Kidney (tissue), 14 donors: ENCODE measurements around the gene SNX25. TPM values are rescaled to one million over a fixed set of nuclear protein-coding genes. Genes with fewer than 3 reads are reported as not detected.

Source experiments
- DNase-seq, 5 donors: peaks; one replicate each; pipeline ENCODE4 v3.0.0-alpha.2; 2013 to 2020
- FAIRE-seq: peaks from 2 replicates; lab custom pipeline; 2012; peaks lifted over from hg19 to GRCh38; lab: Jason Lieb, UNC
- H3K27ac ChIP-seq, 2 donors: one replicate each; pipeline ENCODE4 v1.7.0; 2013; ENCODE audit warnings: low read depth in 2 of 2, low read length in 2 of 2, inconsistent platforms in 1 of 2
- H3K27me3 ChIP-seq: one replicate; pipeline ENCODE4 v1.7.1; 2013; ENCODE audit warnings: low read length, inconsistent platforms; ENCODE audit not compliant: control insufficient read depth, insufficient read depth
- H3K36me3 ChIP-seq, 3 donors: one replicate each; pipeline versions ENCODE4 v1.7.0 to v1.7.1; 2013; ENCODE audit warnings: low read length in 3 of 3, control low read depth in 1 of 3, inconsistent platforms in 1 of 3; ENCODE audit not compliant: insufficient read depth in 3 of 3, control insufficient read depth in 2 of 3
- H3K4me1 ChIP-seq, 3 donors: one replicate each; pipeline versions ENCODE4 v1.7.0 to v1.7.1; 2013; ENCODE audit warnings: low read length in 3 of 3, inconsistent platforms in 1 of 3, low read depth in 1 of 3; ENCODE audit not compliant: control insufficient read depth in 2 of 3, insufficient read depth in 2 of 3
- H3K4me3 ChIP-seq, 3 donors: one replicate each; pipeline versions ENCODE4 v1.7.0 to v1.8.1; 2013; ENCODE audit warnings: low read length in 3 of 3, control low read depth in 1 of 3, inconsistent platforms in 1 of 3
- H3K9ac ChIP-seq, 3 donors: one replicate each; pipeline versions ENCODE4 v1.7.0 to v1.7.1; 2013; ENCODE audit warnings: low read length in 3 of 3, control low read depth in 1 of 3, inconsistent platforms in 1 of 3
- H3K9me3 ChIP-seq, 3 donors: one replicate each; pipeline versions ENCODE4 v1.7.0 to v1.7.1; 2013; ENCODE audit warnings: low read length in 3 of 3, control low read depth in 1 of 3, inconsistent platforms in 1 of 3; ENCODE audit not compliant: control insufficient read depth in 2 of 3, insufficient read depth in 1 of 3
- intact Hi-C: fragments of 100-400 bp; cut with DNase I; formaldehyde crosslinking; loops from one replicate; pipeline ENCODE4 v1.11.1; 2022
- polyA plus RNA-seq: library from polyadenylated mRNA; stranded (reverse); fragments of 350-450 nt; fragmentation: Illumina TruSeq; extraction: RNeasy Lipid Tissue Mini Kit (QIAGEN cat#74804); gene quantifications from one replicate; pipeline ENCODE4 v1.2.3, GENCODE V29; 2014; ENCODE audit warnings: low read depth, low replicate concordance; ENCODE audit not compliant: insufficient read depth
- total RNA-seq: library from RNA; stranded (reverse); fragmentation: NEBNext Ultra II Directional; extraction: Animal tissue kit (Norgen Biotek cat#: 25700); gene quantifications from one replicate; pipeline ENCODE4 v1.2.1, GENCODE V29; 2021
- TF ChIP-seq, protein P1 (sequence below): IDR thresholded peaks from 3 replicates; pipeline ENCODE4 v1.5.1; 2012; ENCODE audit warnings: mild to moderate bottlenecking, moderate library complexity, borderline replicate concordance; ENCODE audit not compliant: insufficient read depth; ENCODE audit errors: extremely low read depth
- donor health status: control.
- donor health status: control.
- donor health status: control.
- donor health status: control.
- donor health status: control.
- donor health status: DM: yes; HTN: yes; CAD: no.
- donor health status: Normal renal cell carcinoma (clear cell type).

The SNX25 gene
- total and polyA plus RNA-seq, 2 donors from 2014 or later: 8.9 to 19.4 TPM

DNA sequence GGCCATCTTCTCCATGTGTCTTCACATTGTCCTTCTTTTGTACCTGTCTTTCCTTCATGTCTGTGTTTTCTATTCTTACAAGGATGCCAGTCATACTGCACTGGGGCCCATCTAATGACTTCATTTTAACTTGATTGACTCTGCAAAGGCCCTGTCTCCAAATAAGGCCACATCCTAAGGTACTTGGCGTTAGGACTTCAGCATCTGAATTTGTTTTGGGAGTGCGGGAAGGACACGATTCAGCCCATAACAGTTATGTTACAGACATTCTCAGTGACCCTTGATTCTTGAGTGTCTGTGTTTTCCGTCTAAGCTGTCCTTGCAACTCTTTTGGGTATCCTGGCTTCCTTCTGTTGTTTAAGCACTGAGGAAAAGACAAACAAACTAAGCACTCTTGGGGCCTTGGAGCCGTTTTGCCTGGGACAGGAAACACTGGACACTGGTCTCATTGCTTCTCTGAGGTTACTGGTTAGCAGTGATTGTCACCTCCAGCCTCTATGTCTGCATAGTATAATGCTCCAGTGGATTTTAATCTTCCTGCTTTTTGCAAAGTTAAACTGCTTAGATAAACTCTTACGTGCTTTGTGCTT is 80.7 kb downstream of the SNX25 start:
- Histone ChIP-seq H3K36me3 (peaks cover 0 to 5% (median 3%) of the 10 kb centered on the region in 3 donors), H3K27me3 (no peaks in the 10 kb centered on the region), H3K27ac (no peak overlapping the region), H3K4me1 (no peaks in the 10 kb centered on the region), H3K4me3 (no peak overlapping the region), H3K9me3 (no peaks in the 10 kb centered on the region), H3K9ac (no peak overlapping the region)
- intact Hi-C loops: no loop called here
- TF ChIP-seq, protein P1, sequence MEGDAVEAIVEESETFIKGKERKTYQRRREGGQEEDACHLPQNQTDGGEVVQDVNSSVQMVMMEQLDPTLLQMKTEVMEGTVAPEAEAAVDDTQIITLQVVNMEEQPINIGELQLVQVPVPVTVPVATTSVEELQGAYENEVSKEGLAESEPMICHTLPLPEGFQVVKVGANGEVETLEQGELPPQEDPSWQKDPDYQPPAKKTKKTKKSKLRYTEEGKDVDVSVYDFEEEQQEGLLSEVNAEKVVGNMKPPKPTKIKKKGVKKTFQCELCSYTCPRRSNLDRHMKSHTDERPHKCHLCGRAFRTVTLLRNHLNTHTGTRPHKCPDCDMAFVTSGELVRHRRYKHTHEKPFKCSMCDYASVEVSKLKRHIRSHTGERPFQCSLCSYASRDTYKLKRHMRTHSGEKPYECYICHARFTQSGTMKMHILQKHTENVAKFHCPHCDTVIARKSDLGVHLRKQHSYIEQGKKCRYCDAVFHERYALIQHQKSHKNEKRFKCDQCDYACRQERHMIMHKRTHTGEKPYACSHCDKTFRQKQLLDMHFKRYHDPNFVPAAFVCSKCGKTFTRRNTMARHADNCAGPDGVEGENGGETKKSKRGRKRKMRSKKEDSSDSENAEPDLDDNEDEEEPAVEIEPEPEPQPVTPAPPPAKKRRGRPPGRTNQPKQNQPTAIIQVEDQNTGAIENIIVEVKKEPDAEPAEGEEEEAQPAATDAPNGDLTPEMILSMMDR: no peak
- no peak for FAIRE-seq
- DNase-seq: no peak

DNA sequence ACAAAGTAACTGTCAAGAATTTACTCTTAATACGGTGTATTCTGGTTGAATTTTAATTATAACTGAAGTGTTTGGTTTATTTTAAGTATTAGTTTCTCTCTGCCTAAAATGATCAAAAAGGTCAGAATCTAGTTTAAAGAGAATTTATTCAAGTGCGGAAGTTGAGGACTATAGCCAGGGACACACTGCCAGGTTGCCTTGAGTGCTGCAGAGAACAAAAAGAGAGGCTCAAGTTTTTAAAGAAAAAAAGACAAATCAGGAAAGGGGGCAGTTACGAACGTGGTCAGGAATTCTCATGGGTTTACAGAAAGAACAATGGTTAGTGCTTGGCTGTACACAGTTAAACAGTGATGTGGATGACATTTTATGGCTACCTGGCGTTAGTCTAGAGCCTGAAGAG is 81.3 kb downstream of the SNX25 start:
- no peak for FAIRE-seq
- Histone ChIP-seq H3K36me3 (peaks cover 0 to 5% (median 3%) of the 10 kb centered on the region in 3 donors), H3K4me3 (no peak overlapping the region), H3K4me1 (no peaks in the 10 kb centered on the region), H3K27me3 (no peaks in the 10 kb centered on the region), H3K27ac (no peak overlapping the region), H3K9ac (no peak overlapping the region), H3K9me3 (no peaks in the 10 kb centered on the region)
- TF ChIP-seq, protein P1: no peak
- DNase-seq: no peak
- intact Hi-C loops: no loop called here

DNA sequence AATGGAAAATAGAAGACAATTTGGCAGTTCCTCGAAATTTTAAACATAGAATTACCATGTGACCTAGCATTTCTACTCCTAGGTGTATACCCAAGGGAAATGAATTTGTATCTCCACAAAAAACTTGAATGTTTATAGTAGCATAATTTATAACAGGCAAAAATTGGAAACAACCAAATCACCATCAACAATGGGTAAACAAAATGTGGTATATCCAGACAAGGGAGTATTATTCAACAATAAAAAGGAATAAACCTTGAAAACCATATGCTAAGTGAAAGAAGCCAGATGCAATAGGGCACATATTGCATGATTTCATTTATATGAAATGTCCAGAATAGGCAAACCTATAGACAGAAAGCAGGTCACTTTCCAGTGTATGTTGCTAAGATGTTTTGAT is 83.8 kb downstream of the SNX25 start:
- H3K36me3 ChIP-seq: peaks cover 0 to 5% (median 3%) of the 10 kb centered on the region in 3 donors
- no peak overlapping the region for H3K9ac ChIP-seq
- FAIRE-seq (no peak), DNase-seq (no peak)
- no peaks in the 10 kb centered on the region for H3K27me3 ChIP-seq
- TF ChIP-seq, protein P1: no peak
- H3K27ac ChIP-seq: no peak overlapping the region
- no peak overlapping the region for H3K4me3 ChIP-seq
- no peaks in the 10 kb centered on the region for H3K4me1 ChIP-seq
- H3K9me3 ChIP-seq: no peaks in the 10 kb centered on the region
- intact Hi-C loops: no loop called here
